ENCODE results near the gene DHRS7C.

GRCh38 chr17:9824094-9824493, 32.7 kb upstream of the DHRS7C start:
- TF ChIP-seq, protein P1, sequence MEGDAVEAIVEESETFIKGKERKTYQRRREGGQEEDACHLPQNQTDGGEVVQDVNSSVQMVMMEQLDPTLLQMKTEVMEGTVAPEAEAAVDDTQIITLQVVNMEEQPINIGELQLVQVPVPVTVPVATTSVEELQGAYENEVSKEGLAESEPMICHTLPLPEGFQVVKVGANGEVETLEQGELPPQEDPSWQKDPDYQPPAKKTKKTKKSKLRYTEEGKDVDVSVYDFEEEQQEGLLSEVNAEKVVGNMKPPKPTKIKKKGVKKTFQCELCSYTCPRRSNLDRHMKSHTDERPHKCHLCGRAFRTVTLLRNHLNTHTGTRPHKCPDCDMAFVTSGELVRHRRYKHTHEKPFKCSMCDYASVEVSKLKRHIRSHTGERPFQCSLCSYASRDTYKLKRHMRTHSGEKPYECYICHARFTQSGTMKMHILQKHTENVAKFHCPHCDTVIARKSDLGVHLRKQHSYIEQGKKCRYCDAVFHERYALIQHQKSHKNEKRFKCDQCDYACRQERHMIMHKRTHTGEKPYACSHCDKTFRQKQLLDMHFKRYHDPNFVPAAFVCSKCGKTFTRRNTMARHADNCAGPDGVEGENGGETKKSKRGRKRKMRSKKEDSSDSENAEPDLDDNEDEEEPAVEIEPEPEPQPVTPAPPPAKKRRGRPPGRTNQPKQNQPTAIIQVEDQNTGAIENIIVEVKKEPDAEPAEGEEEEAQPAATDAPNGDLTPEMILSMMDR (IDR thresholded peaks at IDR 0.05; ENCODE audit: borderline replicate concordance, extremely low read depth, low read length, poor library complexity, severe bottlenecking) = peak; percentile 10
- TF ChIP-seq EZH2 (IDR thresholded peaks at IDR 0.05; ENCODE audit: borderline replicate concordance, low read depth, low read length, severe bottlenecking) = no peak
